8988T (cell line): ENCODE results near the gene APC2.

Experiments
- DNase-seq: peaks from one replicate; pipeline ENCODE4 v3.0.0; 2011

The APC2 gene

GRCh38 chr19:1451916-1452801, 2.2 kb downstream of the APC2 start:
- DNase-seq, result no peak

GRCh38 chr19:1452802-1453524, 3.0 kb downstream of the APC2 start:
- DNase-seq, result no peak

DNA sequence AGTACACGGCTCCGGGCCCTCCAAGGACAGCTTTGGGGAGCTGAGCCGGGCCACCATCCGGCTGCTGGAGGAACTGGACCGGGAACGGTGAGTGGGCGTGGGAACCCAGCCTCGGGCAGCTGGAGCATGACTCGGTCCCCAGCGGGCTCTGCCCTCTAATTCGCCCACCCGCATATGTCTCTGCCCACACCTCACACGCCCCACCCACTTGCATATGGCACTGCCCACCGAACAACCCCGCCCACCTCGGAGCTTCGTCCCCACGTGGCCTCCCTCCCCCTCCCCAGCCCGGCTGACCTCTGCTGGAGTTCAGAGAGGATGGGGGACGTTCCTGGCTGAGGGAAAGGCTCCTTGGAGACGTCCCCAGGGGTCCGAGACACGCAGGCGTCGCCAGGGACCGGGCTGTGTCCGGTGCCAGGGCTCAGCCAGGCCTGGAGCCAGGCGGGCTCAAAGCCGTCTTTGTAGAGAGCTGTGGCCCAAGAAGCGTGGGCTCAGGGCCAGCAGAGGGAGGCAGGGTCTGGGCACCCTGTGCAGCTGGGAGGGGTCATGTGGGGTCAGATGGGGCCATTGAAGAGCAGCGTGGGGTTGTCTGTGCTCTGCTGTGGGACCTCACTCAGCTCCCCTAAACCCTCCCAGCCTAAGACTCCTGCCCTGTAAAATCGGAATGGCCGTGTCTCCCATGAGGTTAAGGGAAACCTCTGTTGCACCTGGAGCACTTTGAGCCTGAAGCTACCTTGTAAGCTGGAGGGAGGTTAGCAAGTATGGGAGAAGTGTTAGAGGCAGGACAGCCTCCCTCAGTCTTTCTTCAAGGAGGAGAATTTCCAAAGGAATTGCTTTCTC, 3.8 kb downstream of the APC2 start:
- DNase-seq, result peak; percentile 91

- DNase-seq, result no peak
Observed at GRCh38 chr19:1455002-1455335, 5.0 kb downstream of the APC2 start.

GRCh38 chr19:1455336-1456120, 5.6 kb downstream of the APC2 start:
- peak; percentile 95 for DNase-seq

DNA sequence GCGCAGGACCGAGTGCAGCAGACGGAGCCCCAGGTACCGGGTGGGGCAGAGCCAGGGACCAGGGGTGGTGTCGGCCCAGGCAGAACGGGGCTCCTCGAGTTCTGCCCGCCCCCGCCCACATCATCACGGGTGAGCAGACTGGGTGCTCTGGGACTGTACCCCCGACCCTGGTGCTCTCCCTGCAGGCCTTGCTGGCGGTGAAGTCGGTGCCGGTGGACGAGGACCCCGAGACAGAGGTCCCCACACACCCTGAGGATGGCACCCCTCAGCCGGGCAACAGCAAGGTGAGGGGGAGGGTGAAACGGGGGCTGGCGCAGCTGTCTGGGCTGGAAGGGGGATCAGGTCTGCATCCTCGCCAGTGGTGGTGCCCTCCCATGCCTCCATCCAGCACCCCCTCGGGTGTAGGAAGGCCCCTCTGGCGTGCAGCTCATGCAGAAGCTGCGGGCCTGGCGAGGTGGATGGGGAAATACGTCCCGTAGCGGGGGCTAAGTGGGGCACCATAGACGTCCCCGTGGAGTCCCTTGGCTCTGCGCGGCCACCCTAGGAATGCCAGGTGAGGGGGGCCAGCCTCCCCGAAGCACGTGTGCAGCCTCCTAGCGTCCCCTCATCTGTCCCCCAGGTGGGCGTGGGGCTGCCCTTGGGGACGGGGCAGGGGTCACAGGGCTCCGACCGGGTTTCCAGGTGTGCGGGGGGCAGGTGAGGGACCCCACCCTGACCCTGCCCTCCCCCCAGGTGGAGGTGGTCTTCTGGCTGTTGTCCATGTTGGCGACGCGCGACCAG, 6.4 kb downstream of the APC2 start:
- no peak for DNase-seq

DNA sequence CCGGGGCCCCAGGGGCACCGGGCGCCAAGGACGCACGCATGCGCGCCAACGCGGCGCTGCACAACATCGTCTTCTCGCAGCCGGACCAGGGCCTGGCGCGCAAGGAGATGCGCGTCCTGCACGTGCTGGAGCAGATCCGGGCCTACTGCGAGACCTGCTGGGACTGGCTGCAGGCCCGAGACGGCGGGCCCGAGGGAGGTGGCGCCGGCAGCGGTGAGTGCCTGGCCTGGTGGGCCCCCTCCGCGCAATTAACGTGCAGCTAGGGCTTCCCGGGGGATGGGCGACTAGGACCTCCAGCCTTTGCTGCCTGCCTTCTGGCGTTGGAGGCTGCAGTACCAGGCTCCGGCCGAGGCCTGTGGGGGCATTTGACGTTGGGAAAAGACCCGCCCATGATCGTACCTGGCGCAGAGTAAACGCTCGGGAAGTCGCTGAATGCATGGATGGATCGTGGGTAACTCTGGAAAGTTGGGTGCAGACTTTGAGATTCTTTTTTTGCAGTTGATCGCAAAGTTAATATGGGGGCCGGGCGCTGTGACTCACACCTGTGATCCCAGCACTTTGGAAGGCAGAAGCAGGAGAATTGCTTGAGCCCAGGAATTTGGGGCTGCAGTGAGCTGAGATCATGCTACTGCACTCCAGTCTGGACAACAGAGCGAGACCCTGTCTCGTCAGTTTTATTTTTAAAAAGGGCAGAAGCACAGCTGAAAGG, 7.3 kb downstream of the APC2 start:
- no peak for DNase-seq

DNA sequence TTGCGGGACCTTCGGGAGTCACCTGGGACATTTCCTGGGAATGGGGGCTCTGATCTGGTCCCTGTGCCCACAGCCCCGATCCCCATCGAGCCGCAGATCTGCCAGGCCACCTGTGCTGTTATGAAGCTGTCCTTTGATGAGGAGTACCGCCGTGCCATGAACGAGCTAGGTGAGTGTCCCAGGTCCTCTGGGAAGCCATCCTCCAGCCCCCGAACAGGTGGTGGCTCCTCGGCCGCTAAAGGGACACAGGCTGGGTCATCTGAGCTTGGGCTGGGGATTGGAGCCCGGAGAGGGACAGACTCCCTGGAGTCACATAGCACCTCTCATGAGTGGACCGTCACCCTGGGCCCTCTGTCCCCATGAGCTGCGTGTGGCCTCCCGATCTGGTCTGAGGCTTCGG, 8.0 kb downstream of the APC2 start:
- no peak for DNase-seq

DNA sequence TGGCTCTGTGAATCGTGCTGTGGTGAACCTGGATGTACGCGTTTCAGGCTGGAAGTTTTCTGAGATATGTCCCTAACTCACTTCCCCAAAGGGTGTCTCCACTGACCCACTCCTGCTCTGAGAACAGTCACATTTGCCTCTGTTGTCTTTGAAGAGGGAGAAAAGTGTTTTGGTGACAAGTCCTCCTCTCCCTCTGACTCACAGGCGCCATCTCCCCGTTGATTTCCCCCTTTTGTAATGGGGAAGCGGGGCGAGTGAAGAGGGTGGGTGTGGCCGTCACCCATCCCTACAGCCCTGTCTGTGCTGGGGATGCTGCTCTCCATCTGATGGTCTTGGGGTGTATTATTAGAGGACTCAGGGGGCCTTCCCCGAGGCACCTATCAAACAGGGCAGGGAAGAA, 9.6 kb downstream of the APC2 start:
- no peak for DNase-seq

- DNase-seq, result no peak
Observed at GRCh38 chr19:1460033-1460995, 10.4 kb downstream of the APC2 start.

DNA sequence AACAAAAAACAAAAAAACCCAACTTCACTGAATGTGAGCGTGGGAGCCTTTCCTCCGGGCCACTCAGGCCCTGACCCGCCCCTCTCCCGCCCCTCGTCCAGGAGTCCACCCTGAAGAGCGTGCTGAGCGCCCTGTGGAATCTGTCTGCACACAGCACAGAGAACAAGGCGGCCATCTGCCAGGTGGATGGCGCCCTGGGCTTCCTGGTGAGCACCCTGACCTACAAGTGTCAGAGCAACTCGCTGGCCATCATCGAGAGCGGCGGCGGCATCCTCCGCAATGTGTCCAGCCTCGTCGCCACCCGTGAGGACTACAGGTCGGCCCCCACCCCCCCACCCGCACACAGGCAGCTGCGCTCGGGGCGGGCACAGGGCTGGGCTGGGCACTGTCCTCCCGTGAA, 11.9 kb downstream of the APC2 start:
- DNase-seq, result no peak

GRCh38 chr19:1465191-1466016, 15.5 kb downstream of the APC2 start:
- no peak for DNase-seq

DNA sequence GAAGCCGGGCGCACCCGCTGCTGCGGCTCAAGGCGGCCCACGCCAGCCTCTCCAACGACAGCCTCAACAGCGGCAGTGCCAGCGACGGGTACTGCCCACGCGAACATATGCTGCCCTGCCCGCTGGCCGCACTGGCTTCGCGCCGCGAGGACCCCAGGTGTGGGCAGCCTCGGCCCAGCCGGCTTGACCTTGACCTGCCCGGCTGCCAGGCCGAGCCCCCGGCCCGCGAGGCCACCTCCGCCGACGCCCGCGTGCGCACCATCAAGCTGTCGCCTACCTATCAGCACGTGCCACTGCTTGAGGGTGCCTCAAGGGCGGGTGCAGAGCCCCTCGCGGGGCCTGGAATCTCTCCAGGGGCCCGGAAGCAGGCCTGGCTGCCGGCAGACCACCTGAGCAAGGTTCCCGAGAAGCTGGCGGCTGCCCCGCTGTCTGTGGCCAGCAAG, 16.1 kb downstream of the APC2 start:
- no peak for DNase-seq

DNA sequence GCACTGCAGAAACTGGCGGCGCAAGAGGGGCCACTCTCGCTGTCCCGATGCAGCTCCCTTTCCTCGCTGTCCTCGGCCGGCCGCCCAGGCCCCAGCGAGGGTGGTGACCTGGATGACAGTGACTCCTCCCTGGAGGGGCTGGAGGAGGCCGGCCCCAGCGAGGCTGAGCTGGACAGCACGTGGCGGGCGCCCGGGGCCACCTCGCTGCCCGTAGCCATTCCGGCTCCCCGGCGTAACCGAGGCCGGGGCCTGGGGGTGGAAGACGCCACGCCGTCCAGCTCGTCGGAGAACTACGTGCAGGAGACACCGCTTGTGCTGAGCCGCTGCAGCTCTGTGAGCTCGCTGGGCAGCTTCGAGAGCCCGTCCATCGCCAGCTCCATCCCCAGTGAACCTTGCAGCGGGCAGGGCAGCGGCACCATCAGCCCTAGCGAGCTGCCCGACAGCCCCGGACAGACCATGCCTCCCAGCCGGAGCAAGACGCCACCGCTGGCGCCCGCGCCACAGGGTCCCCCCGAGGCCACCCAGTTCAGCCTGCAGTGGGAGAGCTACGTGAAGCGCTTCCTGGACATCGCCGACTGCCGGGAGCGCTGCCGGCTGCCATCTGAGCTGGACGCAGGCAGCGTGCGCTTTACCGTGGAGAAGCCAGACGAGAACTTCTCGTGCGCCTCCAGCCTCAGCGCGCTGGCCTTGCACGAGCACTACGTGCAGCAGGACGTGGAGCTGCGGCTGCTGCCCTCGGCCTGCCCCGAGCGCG, 16.7 kb downstream of the APC2 start:
- DNase-seq, result no peak

DNA sequence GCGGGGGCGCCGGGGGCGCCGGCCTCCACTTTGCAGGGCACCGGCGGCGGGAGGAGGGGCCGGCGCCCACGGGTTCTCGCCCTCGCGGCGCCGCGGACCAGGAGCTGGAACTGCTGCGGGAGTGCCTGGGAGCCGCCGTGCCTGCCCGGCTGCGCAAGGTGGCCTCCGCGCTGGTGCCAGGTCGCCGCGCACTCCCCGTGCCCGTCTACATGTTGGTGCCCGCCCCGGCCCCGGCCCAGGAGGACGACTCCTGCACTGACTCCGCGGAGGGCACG, 17.2 kb downstream of the APC2 start:
- no peak for DNase-seq

GRCh38 chr19:1467490-1468273, 17.8 kb downstream of the APC2 start:
- DNase-seq, result no peak

GRCh38 chr19:1468274-1468820, 18.4 kb downstream of the APC2 start:
- no peak for DNase-seq
